ELF-1 (cell line): ENCODE data around the gene POLN.
A peak's percentile ranks its signal among the peaks of the same experiment; 100 is the strongest.

ENCODE experiments used
- DNase-seq: peaks from one replicate; pipeline ENCODE4 v3.0.0-alpha.2; 2016; ENCODE audit warnings: low read depth, low spot score

POLN gene

GRCh38 chr4:2251795-2252529 lies 10.0 kb upstream of the POLN start:
- no peak for DNase-seq

GRCh38 chr4:2251073-2251794 lies 9.3 kb upstream of the POLN start:
- DNase-seq, result no peak

GRCh38 chr4:2250357-2251072 lies 8.6 kb upstream of the POLN start:
- no peak for DNase-seq

DNA sequence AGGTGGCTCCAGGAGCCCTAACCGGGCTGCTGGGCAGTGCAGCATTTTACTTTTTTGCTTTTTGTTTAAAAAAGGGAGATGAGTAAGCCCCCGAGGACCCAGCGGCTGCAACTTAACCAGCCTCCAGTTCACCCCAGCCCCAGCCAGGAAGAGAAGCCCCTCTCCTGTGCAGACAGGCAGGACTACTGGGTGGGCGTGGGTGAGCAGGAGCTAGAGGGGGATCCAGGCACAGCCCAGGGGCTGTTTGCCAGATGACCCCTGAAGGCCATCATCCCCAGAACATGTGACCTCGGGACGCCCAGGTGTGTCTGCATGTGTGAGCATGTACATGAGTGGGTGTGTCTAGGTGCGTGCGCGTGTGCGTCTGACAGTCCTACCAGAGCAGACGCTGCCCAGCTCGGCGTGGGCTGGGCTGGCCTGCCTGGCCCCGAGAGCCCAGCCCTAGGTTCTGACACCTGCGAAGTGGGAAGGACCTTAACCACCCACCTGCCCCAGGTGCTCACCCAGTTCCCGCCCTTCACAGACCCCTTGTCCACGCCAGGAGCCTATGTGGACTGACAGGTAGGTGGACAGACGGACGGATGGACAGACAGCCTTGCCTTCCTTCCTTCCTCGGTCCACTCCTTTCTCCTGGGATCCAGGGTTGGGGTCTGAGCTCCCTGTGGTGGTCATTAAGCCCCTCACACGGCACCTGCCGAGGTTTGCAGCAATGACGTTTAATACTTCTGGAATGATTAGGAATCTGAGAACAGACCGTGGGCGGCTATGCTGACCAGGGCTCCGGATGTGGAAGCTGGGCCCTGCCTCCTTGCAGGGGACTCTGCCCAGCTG lies 7.8 kb upstream of the POLN start:
- DNase-seq, result no peak

- DNase-seq, result no peak
Measured at GRCh38 chr4:2248821-2249261, 6.9 kb upstream of the POLN start.

DNA sequence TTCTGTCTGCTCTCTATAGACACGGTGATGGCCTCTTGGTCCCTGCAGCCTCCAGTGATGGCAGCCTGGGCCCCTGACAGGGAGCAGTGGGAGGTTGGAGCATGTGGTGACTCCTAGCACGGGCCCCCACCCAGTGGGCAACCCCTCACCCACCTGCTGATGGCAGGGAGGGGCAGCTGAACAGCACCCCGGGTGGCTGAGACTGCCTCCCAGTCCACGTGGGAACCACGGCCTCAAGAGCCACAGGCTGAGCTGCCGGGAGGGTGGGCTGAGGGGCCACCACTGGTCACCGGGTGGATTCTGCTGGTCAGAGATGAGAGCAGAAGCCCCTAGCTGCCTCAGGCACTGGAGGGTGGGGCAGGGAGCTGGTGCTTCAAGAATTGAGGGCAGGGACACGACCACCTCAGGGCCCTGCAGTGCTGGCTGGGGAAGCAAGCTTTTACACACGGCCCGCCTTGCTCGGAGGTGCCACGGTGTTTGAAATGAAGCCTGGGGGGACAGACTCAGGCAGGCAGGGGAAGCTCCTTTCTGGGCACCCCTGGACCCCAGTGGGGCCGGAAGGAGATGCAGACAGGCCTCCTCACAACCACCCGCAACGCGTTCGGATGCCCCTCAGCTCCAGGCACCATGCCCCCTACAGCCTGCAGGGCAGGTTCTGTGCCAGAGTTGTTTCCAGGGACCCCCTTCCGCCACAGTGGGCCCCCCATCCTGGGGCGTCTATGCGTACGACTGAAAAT lies 6.3 kb upstream of the POLN start:
- no peak for DNase-seq

DNA sequence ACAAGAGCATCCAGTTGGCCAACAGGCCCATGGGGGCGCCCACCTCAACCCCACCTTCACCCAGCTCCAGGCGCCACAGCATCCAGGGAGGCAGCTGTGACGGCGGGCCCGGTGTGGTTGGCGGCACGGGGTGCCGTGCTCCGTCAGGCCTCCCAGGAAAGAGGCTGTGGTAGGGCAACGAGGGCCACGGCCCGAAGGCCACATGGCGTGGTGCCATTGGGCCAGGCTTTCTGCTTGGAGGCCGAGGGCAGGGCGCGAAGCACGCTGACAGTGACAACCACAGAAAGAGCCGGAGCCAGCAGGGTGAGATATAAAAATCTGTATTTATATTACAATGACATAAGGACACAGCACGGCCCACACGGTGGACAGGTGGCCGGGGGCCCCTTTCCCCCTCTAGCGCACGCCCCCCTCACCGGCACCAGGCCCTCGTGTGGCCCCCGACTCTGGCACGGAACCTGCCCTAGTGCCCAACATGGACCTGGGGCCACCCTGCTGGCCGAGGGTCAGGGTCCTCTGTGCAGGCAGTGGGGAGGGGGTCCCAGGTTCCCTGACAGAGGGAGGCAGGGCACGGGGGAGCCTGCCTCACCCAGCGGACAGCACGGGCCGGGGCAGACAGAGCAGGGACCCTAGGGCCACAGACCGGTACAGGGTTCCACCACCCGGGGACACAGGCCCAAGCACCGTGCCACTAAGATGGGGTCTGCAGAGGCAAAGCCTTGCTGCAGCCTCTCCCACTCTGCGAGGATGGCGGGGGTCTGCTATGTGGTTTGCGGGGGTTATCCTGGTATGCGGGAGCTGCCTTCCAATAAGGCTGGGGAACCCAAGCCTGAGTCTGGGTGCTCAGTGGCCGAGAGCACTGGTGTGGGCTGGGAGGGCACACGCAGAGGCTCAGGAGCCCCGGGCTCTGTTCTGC lies 5.5 kb upstream of the POLN start:
- DNase-seq, result no peak

DNA sequence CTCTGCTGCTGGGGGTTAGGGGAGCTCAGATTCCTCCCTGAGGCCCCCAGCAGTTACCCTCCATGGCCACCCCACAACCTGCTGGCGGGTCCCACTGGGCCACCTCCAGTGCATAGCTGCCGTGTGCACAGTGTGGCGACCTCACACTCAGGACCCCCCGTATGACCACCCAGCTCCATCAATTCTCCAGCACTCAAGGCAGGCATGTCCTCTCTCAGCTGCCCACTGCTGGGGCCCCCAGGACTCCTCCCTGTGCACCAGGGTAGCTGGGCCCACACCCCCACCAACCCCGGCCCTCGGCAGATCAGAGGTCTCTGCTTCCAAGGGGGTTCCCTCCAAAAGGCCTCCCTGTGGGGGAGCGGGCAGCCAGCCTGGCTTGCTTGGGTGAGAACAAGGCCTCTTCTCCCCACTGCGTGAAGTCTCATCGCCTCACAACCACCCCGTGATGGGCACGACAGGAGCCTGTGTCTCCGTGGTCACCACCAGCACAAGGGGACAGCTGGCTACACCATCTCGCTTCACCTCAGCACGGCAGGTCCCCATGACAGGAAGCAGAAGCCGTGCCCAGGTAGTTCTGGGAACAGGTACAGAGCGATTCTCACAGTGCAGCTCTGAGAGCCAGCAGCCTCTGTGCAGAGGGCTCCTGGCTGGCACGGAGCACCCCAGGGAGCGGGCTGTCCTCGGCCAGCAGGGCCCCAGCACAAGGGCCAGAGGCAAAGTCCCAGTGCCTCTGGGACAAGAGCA lies 4.6 kb upstream of the POLN start:
- no peak for DNase-seq

GRCh38 chr4:2245787-2246275 lies 3.9 kb upstream of the POLN start:
- DNase-seq, result no peak

DNA sequence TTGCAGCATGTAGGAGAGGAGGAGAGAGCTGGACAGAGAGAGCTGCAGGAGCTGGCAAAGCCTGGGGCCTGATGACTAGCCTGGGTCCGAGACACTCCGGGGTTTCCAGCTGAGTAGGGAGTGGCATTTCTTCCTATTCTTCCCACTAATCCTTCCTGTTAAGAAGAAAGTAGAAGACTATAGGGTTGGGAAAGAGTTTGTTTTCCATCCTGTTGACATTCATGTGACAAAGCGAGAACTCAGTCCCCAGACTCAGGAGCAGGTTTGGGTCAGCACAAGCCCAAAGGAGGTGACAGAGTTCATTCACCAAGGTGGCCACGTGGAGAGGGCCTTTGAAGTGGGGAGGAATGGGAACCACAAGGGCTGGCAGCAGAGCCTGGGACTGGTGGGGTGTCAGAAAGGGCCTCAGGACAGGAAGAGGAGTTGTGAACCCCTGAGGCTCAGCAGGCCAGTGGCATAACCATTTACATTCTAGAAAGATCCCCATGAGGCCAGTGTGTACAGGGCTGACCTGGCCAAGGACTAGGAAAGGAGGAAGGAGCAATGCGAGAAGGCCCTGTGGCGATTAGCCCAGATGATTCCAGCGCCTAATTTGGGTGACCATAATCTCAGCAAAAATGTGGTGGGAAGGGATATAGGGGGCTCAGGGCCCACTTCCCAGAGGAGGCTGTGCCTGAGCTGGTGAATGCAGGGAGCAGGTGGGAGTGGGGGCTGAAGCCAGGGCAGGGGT lies 3.3 kb upstream of the POLN start:
- DNase-seq, result no peak

DNA sequence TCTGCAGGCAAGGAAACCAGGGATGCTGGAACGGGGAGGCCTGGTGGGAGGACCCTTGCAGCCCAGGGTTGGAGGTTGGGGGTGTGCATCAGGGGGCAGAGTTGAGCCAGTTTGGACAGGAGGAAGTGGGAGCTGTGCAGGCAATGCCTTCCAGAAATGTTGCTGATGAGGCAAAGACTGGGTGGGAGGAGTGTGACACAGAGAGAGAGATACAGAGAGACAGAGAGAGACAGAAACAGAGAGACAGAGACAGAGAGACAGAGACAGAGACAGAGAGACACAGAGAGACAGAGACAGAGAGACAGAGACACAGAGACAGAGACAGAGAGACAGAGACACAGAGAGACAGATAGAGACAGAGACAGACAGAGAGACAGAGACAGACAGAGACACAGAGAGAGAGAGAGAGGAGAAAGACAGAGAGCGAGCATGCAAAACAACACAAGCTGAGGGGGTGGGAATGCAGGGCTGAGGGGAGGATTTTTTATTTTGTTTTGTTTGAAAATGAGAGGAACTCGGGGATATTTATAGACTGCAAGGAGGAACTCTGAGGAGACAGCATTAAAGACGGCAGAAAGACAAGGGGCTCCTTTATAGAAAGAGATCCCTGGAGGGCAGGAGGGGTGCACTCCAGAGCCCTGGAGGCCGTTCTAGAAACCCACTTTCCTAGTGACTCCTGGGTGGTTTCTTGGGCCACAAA lies 1.9 kb upstream of the POLN start:
- DNase-seq, result no peak

DNA sequence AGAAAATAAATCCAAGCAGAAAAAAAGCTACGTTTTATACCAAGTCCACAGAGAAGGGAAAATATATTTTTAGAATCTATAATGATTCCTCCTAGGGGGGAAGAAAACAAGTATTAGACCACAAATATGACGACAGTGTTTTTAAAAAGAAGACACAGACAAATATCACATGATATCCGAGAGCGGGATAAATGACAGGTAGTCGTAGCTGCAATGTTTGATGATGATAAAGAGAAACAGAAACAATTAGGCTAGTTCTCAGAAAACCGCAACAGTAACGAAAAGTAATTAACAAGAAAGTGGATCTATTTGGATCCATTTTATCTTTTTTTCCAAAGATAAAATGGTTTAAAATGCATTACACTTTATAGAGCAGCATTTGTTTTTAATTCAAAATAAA lies 918 bp downstream of the POLN start:
- DNase-seq, result no peak

DNA sequence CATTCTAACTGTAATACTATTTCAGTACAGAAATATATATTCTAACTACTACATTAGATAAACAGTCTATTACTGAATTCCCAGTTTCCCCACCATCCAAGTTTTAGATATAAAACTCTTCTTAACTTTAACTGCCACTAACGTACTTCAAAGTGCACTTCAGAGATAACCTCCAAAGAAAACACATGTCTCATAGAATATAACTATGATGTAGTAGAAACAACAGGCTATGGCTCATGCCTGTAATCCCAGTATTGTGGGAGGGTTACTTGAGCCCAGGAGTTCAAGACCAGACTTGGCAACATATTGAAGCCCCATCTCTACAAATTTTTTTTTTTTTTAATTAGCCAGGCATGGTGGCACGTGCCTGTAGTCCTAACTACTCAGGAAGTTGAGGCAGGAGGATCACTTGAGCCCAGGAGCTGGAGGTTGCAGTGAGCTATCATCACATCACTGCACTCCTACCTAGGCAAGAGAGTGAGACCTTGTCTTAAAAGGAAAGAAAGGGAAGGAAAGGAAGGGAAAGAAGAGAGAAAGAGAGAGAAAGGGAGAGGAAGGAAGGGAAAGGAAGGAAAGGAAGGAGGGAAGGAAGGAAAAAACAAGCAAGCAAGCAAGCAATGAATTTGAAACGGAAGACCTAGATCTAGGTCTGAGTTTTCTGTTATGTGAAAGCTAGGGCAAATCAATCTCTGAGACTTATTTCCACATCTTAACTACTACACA lies 4.8 kb downstream of the POLN start:
- DNase-seq, result no peak

- no peak for DNase-seq
Measured at GRCh38 chr4:2231082-2231481, 10.8 kb downstream of the POLN start.

DNA sequence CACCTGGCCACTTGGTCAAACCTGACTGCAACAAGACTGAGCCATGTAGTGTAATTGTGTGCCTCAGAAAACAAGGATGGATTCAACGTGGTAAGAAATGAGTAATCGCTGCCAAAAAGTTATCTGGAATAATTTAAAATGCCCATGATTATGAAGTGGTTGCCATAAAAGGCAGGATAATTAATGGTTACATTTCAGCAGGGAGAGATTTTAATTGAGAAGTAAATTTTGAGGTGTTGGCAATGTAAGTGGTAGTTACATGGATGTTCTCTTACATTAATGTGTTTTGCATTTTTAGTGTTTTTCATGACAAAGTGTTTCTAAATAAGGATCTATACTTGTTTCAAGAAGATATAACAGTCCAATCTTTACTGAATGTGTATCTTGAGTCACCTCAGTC lies 15.7 kb downstream of the POLN start:
- no peak for DNase-seq

DNA sequence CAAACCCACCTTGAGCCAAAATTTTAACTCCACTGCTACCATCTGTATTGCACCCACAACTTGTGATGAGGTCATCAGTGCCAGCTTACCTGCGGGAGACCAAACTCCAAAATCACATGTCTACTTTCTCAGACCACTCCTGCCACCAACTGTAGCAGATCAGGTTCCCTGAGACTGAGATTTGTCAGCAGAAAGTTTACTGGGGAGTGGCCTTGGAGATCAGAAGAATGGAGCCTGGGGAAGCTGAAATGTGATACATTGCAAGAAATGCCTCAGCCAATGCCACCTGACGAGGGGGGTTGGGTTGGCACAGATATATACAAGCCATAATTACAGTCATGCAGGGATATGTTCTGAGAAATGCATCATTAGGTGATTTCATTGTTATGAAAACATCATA lies 19.1 kb downstream of the POLN start:
- peak; percentile 27 for DNase-seq

- peak; percentile 78 for DNase-seq
Measured at GRCh38 chr4:2221378-2221777, 20.5 kb downstream of the POLN start.
